ENCODE data around the gene AQP9.

The AQP9 gene

DNA sequence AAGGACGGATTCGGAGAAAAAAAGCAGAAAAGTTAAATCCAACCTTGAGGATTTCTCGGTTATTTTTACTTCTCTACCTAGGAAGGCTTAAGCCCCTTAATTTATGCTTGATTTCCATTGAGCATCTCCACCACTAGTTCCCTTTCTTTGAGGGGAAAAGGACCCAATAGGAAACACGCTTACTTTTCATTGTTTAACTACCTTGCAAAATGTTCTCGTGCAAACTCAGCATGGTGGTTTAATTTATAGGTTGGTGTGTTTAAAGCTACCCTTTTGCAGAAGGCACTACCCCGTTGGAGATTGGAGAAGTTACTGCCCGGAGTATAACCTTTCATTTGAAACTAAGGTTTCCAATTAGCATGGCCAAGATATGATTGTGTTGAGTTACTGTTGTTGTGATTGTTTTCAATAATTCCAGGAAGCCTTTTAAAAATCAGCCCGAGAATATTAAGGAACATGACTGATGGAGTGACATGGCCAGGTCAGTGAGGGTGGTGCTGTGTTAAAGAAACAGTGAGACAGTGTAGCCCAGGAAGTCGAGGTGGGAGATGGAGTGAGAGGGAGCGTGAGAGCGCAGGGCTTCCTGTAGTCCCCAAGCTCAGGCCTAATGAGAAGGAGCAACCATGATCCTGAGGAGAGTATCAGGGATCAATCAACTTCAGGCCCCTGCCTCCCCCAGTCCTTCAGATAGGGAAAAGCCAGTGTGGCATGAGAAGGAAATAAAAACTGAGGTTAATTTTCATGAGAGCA lies 76.6 kb downstream of the AQP9 start:
- DNase-seq = no peak
- intact Hi-C loops (cut with DNase I) = no loop called here

DNA sequence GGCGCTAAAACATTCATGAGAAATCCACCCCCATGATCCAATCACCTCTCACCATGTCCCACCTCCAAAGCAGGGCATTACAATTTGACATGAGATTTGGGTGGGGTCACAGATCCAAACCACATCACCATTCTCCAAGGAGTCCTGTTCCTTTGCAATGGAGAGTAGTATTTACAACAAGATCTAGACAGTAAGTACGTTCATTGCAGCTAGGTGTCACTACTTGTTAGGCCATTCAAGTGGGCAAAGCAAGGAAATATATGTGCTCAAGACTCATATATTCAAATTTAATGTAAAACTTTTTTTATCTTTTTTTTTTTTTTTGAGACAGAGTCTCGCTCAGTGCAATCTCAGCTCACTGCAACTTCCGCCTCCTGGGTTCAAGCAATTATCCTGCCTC lies 79.3 kb downstream of the AQP9 start:
- no peak for DNase-seq
- intact Hi-C loops (cut with DNase I) = no loop called here

DNA sequence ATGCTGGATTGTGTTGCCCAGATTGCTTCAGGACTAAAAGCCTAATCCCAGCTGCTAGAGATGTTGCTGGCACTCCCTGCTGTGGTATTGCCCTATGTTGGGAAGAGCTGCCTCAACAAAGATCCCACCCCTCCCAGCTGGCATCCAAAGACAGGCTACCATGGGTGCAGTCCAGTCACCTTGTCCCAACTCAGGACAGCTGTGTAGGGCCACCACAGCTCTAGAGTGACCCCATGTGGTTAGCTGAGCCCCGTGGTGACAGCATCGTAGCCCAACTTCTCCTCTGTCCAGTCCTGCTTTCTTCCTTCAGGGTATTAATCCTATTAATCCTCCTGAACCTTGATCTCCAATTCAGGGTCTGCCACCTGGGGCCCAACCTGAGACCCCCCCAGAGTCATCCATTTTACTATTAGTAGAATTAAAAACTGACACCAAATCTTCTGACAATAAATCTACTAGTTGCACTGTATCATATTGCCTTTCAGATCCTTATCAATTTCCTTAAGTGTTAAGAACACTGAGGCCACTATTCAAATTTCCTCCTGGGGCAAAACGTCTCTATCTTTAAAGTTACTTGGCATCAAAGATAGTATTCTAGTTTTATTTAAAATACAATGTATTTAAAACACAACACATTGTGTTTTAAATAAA lies 83.5 kb downstream of the AQP9 start:
- intact Hi-C loops (cut with DNase I) = loop anchor here (10.0 kb wide), 1 partner anchor 113 kb away; no protein-coding TSS in a partner anchor
- peak in 19 of 42 donors; percentile 17 to 72 (median 32) for DNase-seq

DNA sequence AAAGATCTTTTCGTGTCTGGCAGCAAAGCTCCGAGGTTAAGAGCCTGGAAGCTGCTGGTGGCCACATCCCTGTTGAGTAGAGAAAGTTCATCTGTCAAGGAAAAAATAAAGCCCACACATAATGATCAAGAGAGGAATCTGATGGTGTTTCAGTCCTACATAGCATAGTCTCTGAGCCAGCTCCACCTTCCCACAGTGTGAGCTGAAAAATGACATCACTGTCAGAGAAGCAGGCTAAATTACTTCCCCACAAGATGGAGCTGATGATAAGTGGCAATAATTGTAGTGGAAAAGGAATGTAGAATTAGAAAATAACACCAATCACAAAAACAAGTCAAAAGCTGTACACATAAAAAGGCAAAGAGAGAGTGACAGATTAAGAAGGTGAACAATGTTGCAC lies 84.5 kb downstream of the AQP9 start:
- DNase-seq = peak in 4 of 42 donors; percentile 18 to 52 (median 34)
- intact Hi-C loops (cut with DNase I) = loop anchor here (10.0 kb wide), 1 partner anchor 112 kb away; no protein-coding TSS in a partner anchor

DNA sequence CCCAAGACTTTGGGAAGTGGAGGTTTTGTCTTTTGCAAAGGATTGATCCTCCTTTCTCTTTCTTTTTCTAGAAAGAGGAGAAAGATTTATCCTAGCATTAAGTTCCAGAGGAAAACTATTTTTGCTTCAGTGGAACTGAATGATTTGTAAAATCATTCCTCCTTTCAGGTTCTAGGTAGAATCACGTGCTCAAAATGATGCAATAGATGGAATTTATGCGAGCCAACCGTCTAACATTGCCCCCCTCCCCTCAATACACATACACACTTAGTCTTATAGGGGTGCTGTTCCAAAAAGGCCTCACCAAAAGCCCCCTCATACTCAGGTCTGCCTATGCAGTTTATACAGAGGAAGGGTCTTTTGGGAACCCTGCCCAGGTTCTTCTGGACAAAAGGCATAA lies 85.3 kb downstream of the AQP9 start:
- DNase-seq = no peak
- intact Hi-C loops (cut with DNase I) = loop anchor here (10.0 kb wide), 1 partner anchor 111 kb away; no protein-coding TSS in a partner anchor

DNA sequence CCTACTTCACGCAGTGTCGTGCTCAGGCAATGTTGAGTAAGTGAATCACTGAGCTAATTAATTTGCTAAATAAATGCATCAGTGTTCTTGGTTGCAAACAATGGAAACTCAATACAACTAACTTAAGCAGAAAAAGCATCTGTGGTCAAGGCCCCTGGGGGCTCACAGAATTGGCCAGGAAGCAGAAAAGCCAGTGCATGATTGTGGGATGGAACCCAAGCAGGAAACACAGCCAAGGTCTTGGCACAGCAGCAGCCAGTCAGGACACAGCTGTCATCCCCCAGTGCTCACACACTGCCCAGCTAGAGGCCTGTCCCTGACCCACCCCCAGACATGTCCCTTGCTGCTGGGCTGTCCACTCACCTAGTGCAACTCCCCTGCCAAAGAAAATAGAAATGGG lies 85.9 kb downstream of the AQP9 start:
- intact Hi-C loops (cut with DNase I) = loop anchor here (10.0 kb wide), 1 partner anchor 111 kb away; no protein-coding TSS in a partner anchor
- DNase-seq = peak in 34 of 42 donors; percentile 18 to 77 (median 44)

DNA sequence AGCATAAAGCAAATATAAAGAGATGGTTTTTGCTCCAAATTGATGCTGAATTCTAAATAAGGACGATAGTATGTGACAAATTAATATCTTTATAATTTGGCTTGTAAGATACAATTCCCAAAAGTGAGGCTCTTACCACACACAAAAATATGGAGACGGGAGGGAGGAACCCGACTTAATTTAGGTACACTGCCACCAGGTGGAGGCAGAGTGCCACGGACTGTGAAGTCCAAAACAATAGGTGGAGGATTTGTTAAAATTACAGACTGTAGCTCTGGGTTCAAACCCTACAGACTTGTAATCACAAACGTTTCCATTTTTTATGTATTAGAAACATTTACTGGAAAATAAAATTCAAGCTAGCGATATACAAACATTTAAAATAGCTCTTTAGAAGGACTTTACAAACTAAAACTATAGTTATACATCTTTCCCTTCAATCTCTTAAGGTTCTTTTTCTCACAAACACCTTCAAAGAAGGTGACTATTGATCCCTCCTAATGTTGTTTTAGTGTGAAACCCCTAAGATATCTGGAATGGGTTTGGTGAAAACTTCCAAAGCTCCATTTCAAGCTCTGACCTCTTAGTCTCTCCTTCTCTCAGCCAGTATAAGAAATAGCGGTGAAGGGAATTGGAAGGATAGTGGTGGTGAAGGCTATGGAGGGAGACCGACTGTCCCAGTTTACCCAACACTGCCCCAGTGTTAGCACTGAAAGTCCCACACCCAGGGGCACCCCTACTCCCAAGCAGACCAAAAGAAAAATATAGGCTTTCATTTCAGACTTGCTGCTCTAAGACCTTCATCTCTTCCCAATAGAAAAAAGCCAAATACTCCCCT lies 89.7 kb downstream of the AQP9 start:
- intact Hi-C loops (cut with DNase I) = loop anchor here (10.0 kb wide), 1 partner anchor 107 kb away; no protein-coding TSS in a partner anchor
- DNase-seq = peak; percentile 59 to 95 (median 84)

DNA sequence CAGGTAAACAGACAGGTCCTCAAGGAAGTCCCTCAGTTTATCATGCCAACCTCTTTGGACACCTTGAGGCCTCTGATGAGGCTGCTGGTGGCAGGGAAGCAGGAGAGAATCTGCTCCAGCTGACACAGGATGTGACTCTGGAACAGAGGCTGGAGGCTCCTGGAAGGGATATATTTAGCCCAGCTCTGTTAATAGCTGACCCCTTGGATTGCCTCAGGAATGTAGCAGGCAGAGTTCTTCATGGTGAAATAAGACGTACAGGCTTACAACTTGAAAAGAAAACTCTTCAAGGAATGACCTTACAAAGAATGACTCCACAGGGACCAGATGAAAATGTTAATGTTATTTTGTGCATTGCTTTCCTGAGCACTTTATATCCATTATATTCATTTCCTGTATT lies 90.5 kb downstream of the AQP9 start:
- intact Hi-C loops (cut with DNase I) = loop anchor here (10.0 kb wide), 1 partner anchor 106 kb away; no protein-coding TSS in a partner anchor
- peak in 3 of 42 donors; percentile 11 to 16 (median 12) for DNase-seq

DNA sequence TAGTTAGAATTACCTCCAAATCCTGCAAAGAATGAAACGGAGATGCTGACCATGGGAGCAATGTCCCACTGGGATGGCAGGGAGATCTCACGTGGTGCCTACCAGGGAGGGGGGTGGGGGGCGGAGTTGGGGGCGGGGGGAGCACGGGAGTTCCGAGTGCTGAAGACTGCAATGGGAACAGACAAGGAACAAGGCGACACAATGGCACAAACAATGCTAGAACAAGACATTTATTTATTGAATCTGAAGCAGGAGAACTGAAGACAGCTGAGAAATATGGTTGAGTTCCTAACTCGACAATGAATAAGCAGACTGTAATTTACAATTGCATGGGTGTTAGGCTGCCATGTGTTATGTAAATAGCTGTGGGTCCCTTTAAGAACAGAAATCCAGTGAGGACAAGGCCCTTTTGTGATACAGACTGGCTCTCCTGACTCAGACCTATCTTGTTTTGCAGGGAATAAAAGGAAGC lies 91.2 kb downstream of the AQP9 start:
- intact Hi-C loops (cut with DNase I) = loop anchor here (10.0 kb wide), 1 partner anchor 105 kb away; no protein-coding TSS in a partner anchor
- DNase-seq = peak in 32 of 42 donors; percentile 11 to 80 (median 52)

DNA sequence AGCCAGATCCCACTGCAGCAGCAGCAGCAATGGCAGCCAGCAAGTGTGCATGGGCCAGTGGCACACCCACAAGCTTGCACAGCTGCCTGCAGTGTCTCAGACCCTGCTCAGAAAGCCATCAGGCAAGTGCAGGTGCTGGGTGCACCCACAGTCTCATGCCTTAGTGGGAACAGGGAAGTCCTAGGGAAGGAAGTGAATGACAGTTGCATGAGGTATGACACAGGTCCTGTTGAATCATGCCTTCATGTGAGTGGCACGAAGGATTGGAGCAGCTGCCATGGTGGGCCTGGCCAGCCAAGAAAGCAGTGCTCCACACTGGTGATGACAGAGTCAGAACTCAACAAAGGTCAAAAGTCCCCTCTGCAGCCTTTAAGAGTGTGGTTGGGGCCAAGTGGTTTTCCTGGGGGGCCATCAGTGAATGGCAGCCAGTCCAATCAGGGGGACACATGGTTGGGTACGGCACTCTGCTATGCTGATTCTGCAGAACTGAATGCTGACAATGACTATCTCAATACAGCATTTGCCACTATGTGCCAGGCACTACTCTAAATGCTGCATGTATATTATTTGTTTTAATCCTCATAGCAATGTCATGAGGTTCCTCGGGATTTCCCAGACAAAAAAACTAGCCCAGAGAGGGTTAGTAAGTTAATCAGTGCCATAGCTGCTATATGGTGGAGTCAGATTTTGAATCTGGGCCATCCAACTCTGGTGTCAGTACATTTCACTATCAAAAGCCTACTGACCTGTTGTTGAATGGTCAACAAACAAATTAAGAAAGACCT lies 94.3 kb downstream of the AQP9 start:
- intact Hi-C loops (cut with DNase I) = loop anchor here (5.0 to 10.0 kb wide), 2 partner anchors 522 to 700 kb away; partner anchors contain the start of gene SLTM
- DNase-seq = no peak

DNA sequence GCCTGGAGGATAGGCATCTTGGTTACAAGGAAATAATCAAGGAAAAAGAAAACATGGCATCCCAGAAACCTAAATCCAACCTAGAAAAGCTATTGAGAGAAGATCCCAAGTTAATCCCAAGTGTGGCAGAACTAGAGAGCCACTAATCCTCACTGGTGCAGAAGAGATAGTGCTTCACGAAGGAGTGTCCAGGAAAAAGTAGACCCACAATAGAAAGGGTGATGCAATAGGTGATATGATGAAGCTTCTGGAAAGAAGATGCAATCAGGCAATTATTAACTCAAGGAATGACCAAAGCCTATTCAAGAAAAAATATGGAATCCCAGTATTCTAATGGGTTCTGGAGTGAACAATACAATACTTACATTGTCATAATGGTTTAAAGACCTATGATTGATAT lies 95.2 kb downstream of the AQP9 start:
- no peak for DNase-seq

More for the DNA sequence above, 95.2 kb downstream of the AQP9 start:
- intact Hi-C loops (cut with DNase I) = loop anchor here (5.0 to 10.0 kb wide), 2 partner anchors 521 to 699 kb away; partner anchors contain the start of gene SLTM

Data from head of caudate nucleus (tissue), 42 donors.